Measurements from ENCODE around the gene TAS1R1.

The TAS1R1 gene

DNA sequence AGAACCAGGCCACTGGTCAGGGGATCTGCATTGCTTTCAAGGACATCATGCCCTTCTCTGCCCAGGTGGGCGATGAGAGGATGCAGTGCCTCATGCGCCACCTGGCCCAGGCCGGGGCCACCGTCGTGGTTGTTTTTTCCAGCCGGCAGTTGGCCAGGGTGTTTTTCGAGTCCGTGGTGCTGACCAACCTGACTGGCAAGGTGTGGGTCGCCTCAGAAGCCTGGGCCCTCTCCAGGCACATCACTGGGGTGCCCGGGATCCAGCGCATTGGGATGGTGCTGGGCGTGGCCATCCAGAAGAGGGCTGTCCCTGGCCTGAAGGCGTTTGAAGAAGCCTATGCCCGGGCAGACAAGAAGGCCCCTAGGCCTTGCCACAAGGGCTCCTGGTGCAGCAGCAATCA is 19.7 kb downstream of the TAS1R1 start:
- DNase-seq = no peak

DNA sequence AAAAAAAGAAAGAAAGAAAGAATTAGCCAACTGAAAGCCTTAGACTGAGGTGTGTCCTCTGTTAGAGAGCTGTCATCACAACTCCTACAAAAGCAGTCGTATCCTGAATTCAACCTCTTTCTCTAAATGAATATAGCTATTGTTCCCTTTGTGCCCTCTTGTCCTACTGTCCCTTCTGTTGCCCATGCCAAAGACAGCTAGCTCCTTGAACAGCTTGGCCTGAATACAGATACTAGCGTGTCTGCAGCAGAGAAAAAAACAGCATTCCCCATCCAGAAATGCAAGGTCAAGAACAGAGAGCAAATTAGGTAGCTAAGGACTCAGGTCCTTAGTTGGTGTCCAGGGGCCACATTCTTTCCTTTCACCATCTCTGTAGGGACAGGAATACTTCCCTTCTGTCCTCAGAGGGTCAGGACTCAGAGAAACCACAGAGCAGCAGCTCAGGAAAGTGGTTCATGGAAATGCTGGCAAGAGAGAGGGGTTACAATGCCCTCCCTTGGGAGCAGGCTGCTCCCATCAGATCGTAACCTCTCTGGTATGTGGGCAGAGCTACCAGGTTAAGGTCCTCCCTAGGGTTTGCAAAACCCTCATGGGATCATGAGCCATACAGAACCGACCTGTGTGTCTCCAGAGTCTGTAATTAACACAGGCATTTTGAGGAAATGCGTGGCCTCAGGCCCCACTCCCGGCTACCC is 22.9 kb downstream of the TAS1R1 start:
- DNase-seq = no peak

DNA sequence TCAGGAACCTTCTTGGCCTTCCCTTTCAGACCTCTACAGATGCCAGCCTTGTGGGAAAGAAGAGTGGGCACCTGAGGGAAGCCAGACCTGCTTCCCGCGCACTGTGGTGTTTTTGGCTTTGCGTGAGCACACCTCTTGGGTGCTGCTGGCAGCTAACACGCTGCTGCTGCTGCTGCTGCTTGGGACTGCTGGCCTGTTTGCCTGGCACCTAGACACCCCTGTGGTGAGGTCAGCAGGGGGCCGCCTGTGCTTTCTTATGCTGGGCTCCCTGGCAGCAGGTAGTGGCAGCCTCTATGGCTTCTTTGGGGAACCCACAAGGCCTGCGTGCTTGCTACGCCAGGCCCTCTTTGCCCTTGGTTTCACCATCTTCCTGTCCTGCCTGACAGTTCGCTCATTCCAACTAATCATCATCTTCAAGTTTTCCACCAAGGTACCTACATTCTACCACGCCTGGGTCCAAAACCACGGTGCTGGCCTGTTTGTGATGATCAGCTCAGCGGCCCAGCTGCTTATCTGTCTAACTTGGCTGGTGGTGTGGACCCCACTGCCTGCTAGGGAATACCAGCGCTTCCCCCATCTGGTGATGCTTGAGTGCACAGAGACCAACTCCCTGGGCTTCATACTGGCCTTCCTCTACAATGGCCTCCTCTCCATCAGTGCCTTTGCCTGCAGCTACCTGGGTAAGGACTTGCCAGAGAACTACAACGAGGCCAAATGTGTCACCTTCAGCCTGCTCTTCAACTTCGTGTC is 23.7 kb downstream of the TAS1R1 start:
- no peak for DNase-seq

DNA sequence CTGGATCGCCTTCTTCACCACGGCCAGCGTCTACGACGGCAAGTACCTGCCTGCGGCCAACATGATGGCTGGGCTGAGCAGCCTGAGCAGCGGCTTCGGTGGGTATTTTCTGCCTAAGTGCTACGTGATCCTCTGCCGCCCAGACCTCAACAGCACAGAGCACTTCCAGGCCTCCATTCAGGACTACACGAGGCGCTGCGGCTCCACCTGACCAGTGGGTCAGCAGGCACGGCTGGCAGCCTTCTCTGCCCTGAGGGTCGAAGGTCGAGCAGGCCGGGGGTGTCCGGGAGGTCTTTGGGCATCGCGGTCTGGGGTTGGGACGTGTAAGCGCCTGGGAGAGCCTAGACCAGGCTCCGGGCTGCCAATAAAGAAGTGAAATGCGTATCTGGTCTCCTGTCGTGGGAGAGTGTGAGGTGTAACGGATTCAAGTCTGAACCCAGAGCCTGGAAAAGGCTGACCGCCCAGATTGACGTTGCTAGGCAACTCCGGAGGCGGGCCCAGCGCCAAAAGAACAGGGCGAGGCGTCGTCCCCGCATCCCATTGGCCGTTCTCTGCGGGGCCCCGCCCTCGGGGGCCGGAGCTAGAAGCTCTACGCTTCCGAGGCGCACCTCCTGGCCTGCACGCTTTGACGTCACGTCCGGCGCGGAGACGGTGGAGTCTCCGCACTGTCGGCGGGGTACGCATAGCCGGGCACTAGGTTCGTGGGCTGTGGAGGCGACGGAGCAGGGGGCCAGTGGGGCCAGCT is 24.4 kb downstream of the TAS1R1 start, which contains the start of gene ZBTB48:
ZBTB48 (plus strand) TSS at position 621 of the 745 bp plus-strand sequence. CDS start 616 bp downstream, outside the sequence.
- peak; percentile 100 for DNase-seq

- no peak for DNase-seq
Measured at GRCh38 chr1:6580119-6580592, 25.0 kb downstream of the TAS1R1 start.

DNA sequence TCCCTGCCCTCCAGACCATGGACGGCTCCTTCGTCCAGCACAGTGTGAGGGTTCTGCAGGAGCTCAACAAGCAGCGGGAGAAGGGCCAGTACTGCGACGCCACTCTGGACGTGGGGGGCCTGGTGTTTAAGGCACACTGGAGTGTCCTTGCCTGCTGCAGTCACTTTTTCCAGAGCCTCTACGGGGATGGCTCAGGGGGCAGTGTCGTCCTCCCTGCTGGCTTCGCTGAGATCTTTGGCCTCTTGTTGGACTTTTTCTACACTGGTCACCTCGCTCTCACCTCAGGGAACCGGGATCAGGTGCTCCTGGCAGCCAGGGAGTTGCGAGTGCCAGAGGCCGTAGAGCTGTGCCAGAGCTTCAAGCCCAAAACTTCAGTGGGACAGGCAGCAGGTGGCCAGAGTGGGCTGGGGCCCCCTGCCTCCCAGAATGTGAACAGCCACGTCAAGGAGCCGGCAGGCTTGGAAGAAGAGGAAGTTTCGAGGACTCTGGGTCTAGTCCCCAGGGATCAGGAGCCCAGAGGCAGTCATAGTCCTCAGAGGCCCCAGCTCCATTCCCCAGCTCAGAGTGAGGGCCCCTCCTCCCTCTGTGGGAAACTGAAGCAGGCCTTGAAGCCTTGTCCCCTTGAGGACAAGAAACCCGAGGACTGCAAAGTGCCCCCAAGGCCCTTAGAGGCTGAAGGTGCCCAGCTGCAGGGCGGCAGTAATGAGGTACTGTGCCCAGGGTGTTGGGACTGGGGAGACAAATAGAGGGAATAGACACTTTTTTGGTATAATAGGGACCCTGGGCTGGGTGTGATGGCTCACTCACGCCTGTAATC is 25.7 kb downstream of the TAS1R1 start:
- DNase-seq = no peak

- DNase-seq = no peak
Measured at GRCh38 chr1:6581561-6582305, 26.6 kb downstream of the TAS1R1 start.

GRCh38 chr1:6582370-6582769 is 27.3 kb downstream of the TAS1R1 start:
- no peak for DNase-seq

GRCh38 chr1:6584126-6585080 is 29.3 kb downstream of the TAS1R1 start:
- DNase-seq = no peak

DNA sequence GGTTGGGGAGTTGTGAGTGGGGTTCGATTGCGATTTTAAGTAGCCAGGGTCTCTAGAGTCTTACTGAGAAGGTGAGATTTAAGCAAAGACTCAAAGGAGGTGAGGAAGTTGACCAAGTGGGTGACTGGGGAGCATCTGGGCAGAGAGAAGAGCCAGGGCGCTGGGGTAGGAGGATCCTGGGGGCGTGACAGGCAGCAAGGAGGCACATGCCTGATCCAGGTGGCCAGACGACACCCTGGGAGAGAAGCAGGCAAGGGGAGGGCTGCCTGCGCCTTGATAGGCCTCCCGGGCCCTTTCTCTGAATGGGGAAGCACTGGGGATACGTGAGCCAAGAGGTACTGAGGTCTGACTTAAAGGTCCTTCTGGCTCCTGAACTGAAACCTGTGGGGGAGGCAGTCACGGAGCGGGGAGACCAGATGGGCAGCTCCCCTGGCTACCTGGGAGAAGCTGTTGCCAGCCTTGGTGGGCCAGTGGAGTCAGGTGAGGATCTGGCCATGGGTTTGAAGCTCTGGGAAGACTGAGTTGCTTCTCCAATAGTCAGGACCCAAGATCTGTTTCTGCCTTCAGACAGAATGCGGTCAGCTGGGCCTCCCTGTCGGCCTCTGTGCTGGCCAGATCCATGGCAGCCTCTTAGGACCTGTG is 30.1 kb downstream of the TAS1R1 start:
- no peak for DNase-seq

GRCh38 chr1:6585841-6586240 is 30.7 kb downstream of the TAS1R1 start:
- no peak for DNase-seq

DNA sequence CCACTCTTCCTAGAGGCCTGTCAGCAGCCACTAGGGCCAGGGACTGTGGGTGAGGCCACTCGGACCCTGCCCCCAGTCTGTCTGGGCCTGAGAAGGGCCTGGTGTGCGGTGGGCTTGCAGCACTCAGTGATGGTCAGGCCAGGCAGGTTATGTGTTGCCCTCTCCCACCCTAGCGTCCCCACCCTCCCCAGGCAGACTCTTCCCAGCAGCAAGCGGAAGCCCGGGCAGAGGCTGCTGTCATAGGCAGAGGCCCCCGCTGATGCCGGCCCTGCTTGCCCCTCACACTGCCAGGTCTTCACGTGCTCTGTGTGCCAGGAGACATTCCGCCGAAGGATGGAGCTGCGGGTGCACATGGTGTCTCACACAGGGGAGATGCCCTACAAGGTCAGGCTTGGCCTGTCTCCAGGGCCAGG is 31.3 kb downstream of the TAS1R1 start:
- DNase-seq = no peak

DNA sequence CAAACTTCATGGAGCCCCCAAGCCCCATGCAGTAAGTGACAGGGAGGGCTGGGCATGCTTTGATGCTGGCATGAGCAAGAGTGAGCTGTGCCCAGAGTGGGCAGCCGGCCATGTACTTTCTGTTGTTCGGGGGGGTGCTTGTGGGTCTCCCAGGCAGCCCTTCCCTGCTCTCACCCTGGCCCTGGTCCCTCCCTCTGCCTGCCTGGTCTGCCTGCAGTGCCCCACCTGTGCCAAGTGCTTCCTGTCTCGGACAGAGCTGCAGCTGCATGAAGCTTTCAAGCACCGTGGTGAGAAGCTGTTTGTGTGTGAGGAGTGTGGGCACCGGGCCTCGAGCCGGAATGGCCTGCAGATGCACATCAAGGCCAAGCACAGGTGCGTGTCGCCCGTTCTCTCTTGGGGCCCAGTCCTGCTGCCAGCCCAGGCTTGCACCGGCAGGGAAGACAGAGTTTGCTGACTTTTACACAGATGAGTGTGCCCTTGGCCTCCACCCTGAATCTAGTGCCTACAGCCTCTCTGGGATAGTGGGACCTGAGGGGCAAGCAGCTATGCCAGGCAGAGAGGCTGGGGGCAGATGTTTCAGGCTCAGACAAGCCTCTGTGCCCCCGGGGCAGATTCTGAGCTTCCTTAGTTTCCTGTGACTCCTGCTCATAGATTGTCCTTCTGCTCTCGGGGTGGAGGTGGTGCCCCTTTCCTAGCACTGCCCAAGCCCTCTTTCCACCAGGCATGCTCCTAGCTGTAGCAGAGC is 32.3 kb downstream of the TAS1R1 start:
- DNase-seq = peak; percentile 62

- DNase-seq = no peak
Measured at GRCh38 chr1:6588128-6588892, 33.2 kb downstream of the TAS1R1 start.

DNA sequence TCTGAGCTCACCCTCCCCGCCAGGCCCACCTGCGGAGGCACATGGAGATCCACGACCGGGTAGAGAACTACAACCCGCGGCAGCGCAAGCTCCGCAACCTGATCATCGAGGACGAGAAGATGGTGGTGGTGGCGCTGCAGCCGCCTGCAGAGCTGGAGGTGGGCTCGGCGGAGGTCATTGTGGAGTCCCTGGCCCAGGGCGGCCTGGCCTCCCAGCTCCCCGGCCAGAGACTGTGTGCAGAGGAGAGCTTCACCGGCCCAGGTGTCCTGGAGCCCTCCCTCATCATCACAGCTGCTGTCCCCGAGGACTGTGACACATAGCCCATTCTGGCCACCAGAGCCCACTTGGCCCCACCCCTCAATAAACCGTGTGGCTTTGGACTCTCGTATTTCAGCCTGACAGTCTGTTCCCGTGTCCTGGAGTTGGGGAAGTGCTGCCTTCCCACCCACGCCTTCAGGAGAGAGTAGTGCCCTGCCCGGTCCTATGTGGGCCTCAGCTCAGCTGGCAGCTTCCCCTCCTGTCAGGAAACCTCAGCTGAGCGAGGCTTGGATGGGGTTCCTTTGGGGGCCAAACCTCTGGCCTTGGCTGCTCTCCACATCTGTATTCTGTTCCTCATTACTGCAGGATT is 33.9 kb downstream of the TAS1R1 start:
- no peak for DNase-seq

- no peak for DNase-seq
Measured at GRCh38 chr1:6590046-6590445, 34.9 kb downstream of the TAS1R1 start.

DNA sequence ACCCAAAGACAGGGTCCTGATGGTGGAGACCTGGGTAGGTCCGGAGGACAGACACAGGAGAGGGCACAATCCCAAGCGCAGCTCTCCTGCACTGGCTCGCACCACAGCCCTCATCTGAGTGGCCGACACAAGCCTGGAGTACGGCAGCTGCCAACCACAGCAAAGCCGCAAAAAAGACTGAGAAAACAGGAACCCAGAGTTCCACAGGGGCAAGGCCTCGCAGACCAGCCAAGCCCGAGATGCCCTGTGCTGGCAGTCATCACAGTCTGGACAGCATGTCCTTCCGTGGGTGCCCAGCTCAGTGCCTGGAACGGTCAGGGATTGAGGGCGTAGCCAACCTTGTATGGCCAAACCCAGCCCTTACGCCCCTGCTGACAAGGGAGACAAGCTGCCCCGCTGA is 36.1 kb downstream of the TAS1R1 start:
- no peak for DNase-seq

GRCh38 chr1:6591644-6592043 is 36.5 kb downstream of the TAS1R1 start:
- DNase-seq = no peak
